Vagina (tissue), 2 donors: Measurements from ENCODE around the gene DOCK11.
"Not testable (repeated sequence)": the region's sequence is repeated elsewhere in the genome, so short reads cannot be mapped to it uniquely, and the experiment has no call there.

Source experiments
- CTCF ChIP-seq, 3 experiments: fragments of 450-650 bp in 2 of 3; fragments of 200-600 bp in 1 of 3; sonication (generic) in 1 of 3; IDR thresholded peaks; one replicate each; pipeline ENCODE4 v1.5.1; 2017 to 2019; ENCODE audit warnings: antibody characterized with exemption in 3 of 3, mild to moderate bottlenecking in 2 of 3, moderate library complexity in 2 of 3
- POLR2A ChIP-seq, 2 donors: fragments of 450-650 bp; IDR thresholded peaks; one replicate each; pipeline ENCODE4 v1.6.1; 2017; ENCODE audit warnings: antibody characterized with exemption in 2 of 2, mild to moderate bottlenecking in 2 of 2, moderate library complexity in 2 of 2
- POLR2AphosphoS5 ChIP-seq, 2 donors: sonication (generic); formaldehyde crosslinking; IDR thresholded peaks; one replicate each; pipeline ENCODE4 v1.9.0; 2017; ENCODE audit warnings: antibody characterized with exemption in 2 of 2, mild to moderate bottlenecking in 2 of 2, low read depth in 1 of 2; ENCODE audit not compliant: insufficient read depth in 1 of 2

GRCh38 chrX:118470721-118471347, 24.8 kb upstream of the DOCK11 start:
- not testable (repeated sequence) for TF ChIP-seq CTCF (IDR thresholded peaks at IDR 0.05); POLR2AphosphoS5 (IDR thresholded peaks at IDR 0.05; ENCODE audit: insufficient read depth in 1 of 2, low read depth in 1 of 2); POLR2A (IDR thresholded peaks at IDR 0.05)
